ENCODE data around the gene HTRA1.

Gene HTRA1

GRCh38 chr10:122550427-122550826 lies 89.1 kb downstream of the HTRA1 start:
- H3K27me3 ChIP-seq (ENCODE audit: insufficient read depth, poor library complexity, severe bottlenecking), result no peaks in the 10 kb centered on the region
- TF ChIP-seq, protein P1, sequence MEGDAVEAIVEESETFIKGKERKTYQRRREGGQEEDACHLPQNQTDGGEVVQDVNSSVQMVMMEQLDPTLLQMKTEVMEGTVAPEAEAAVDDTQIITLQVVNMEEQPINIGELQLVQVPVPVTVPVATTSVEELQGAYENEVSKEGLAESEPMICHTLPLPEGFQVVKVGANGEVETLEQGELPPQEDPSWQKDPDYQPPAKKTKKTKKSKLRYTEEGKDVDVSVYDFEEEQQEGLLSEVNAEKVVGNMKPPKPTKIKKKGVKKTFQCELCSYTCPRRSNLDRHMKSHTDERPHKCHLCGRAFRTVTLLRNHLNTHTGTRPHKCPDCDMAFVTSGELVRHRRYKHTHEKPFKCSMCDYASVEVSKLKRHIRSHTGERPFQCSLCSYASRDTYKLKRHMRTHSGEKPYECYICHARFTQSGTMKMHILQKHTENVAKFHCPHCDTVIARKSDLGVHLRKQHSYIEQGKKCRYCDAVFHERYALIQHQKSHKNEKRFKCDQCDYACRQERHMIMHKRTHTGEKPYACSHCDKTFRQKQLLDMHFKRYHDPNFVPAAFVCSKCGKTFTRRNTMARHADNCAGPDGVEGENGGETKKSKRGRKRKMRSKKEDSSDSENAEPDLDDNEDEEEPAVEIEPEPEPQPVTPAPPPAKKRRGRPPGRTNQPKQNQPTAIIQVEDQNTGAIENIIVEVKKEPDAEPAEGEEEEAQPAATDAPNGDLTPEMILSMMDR (IDR thresholded peaks at IDR 0.05; ENCODE audit: poor library complexity, severe bottlenecking), result no peak
- no peaks in the 10 kb centered on the region for H3K4me1 ChIP-seq (ENCODE audit: insufficient read depth, poor library complexity, severe bottlenecking)
- ATAC-seq (ENCODE audit: low read depth), result no peak
- no peaks in the 10 kb centered on the region for H3K36me3 ChIP-seq (ENCODE audit: low read depth)
- H3K4me3 ChIP-seq (ENCODE audit: severe bottlenecking), result no peak overlapping the region
- H3K9me3 ChIP-seq (ENCODE audit: severe bottlenecking), result no peaks in the 10 kb centered on the region
- DNase-seq (ENCODE audit: low spot score), result no peak
- H3K27ac ChIP-seq (ENCODE audit: poor library complexity, severe bottlenecking), result no peak overlapping the region

DNA sequence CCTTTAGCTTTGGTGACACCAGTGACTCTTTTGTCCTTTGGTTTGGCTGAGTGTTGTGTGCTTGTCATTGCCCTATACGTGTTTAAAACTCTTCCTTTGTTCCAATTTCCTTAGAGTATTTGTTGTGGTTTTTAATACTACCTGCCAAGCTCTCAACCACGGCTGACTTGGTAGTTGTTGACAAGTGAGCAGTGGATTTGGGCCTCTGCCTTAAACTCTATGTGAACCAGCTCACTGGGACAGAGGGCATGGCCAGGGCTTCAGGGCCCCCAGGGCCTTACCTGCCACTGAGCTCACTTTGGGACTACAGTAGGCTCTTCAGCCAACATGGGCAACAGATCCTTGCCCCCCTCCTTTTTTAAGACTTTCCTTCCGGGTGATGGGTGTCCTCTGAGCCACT lies 89.6 kb downstream of the HTRA1 start:
- Histone ChIP-seq H3K4me3 (ENCODE audit: severe bottlenecking) (no peak overlapping the region), H3K4me1 (ENCODE audit: insufficient read depth, poor library complexity, severe bottlenecking) (no peaks in the 10 kb centered on the region), H3K27ac (ENCODE audit: poor library complexity, severe bottlenecking) (no peak overlapping the region), H3K9me3 (ENCODE audit: severe bottlenecking) (no peaks in the 10 kb centered on the region), H3K36me3 (ENCODE audit: low read depth) (no peaks in the 10 kb centered on the region), H3K27me3 (ENCODE audit: insufficient read depth, poor library complexity, severe bottlenecking) (no peaks in the 10 kb centered on the region)
- TF ChIP-seq, protein P1 (IDR thresholded peaks at IDR 0.05; ENCODE audit: poor library complexity, severe bottlenecking), result no peak
- ATAC-seq (ENCODE audit: low read depth) (no peak), DNase-seq (ENCODE audit: low spot score) (no peak)

GRCh38 chr10:122551450-122551849 lies 90.1 kb downstream of the HTRA1 start:
- DNase-seq (ENCODE audit: low spot score) (no peak), ATAC-seq (ENCODE audit: low read depth) (no peak)
- H3K27ac ChIP-seq (ENCODE audit: poor library complexity, severe bottlenecking), result no peak overlapping the region
- H3K27me3 ChIP-seq (ENCODE audit: insufficient read depth, poor library complexity, severe bottlenecking), result no peaks in the 10 kb centered on the region
- TF ChIP-seq, protein P1 (IDR thresholded peaks at IDR 0.05; ENCODE audit: poor library complexity, severe bottlenecking), result no peak
- H3K9me3 ChIP-seq (ENCODE audit: severe bottlenecking), result no peaks in the 10 kb centered on the region
- H3K4me3 ChIP-seq (ENCODE audit: severe bottlenecking), result no peak overlapping the region
- H3K4me1 ChIP-seq (ENCODE audit: insufficient read depth, poor library complexity, severe bottlenecking), result no peaks in the 10 kb centered on the region
- no peaks in the 10 kb centered on the region for H3K36me3 ChIP-seq (ENCODE audit: low read depth)

- TF ChIP-seq, protein P1 (IDR thresholded peaks at IDR 0.05; ENCODE audit: poor library complexity, severe bottlenecking), result no peak
- Histone ChIP-seq H3K9me3 (ENCODE audit: severe bottlenecking) (no peaks in the 10 kb centered on the region), H3K27me3 (ENCODE audit: insufficient read depth, poor library complexity, severe bottlenecking) (no peaks in the 10 kb centered on the region), H3K4me1 (ENCODE audit: insufficient read depth, poor library complexity, severe bottlenecking) (no peaks in the 10 kb centered on the region), H3K4me3 (ENCODE audit: severe bottlenecking) (no peak overlapping the region), H3K27ac (ENCODE audit: poor library complexity, severe bottlenecking) (no peak overlapping the region), H3K36me3 (ENCODE audit: low read depth) (no peaks in the 10 kb centered on the region)
- ATAC-seq (ENCODE audit: low read depth) (no peak), DNase-seq (ENCODE audit: low spot score) (no peak)
These were observed 92.0 kb downstream of the HTRA1 start for GRCh38 chr10:122553341-122553740.

GRCh38 chr10:122554131-122555036 lies 93.0 kb downstream of the HTRA1 start:
- Histone ChIP-seq H3K9me3 (ENCODE audit: severe bottlenecking) (no peaks in the 10 kb centered on the region), H3K27ac (ENCODE audit: poor library complexity, severe bottlenecking) (no peak overlapping the region), H3K4me3 (ENCODE audit: severe bottlenecking) (no peak overlapping the region), H3K4me1 (ENCODE audit: insufficient read depth, poor library complexity, severe bottlenecking) (no peaks in the 10 kb centered on the region), H3K36me3 (ENCODE audit: low read depth) (no peaks in the 10 kb centered on the region), H3K27me3 (ENCODE audit: insufficient read depth, poor library complexity, severe bottlenecking) (no peaks in the 10 kb centered on the region)
- no peak for ATAC-seq (ENCODE audit: low read depth)
- TF ChIP-seq, protein P1 (IDR thresholded peaks at IDR 0.05; ENCODE audit: poor library complexity, severe bottlenecking), result no peak
- DNase-seq (ENCODE audit: low spot score), result no peak

All from RWPE2 (cell line).